Pons (tissue), 1 donor: Measurements from ENCODE around the gene S100A8.

ENCODE experiments used
- DNase-seq: peaks from one replicate; pipeline ENCODE4 v3.0.0-alpha.2; 2016; ENCODE audit warnings: low spot score

The S100A8 gene

DNA sequence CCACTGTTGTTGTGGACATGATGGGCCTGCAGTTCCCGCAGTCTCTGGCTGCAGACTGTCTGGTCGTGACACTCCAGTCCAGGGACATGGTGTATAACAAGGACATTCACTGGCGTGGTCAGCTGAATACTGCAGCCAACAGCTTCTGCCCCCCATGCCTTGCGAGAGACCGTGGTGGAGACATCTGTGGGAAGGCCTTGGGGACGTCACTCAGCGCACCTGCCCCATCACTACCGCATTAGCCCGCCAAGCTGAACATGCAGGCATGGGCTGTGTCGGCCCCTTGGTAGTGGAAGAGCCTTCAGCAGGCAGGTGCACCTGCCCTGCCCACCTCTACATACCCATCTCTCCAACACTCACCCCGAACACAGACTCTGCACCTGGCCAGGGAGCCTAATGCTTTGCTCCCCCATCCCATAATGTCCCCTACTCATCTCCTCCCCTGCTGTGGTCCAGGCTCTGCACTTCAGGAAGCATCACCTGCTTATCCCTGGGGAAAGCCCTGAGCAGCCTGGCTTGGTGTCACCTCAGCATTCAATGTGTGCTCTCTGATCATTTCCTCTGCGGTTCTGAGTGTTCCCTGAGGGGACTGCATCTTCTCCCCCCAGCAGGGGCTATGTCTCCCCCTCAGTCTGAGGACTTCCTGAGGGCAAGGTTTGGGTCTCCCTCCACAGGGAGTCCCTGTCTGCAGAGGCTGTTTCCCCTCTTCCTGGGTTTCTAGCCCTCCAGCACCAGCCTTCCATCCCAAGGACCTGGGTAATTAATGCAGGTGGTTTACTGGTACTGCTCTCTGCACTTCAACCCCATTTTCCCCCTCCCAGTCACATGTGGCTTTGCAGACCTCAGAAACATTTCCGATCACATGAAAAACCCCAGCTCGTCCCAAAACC lies 45.4 kb downstream of the S100A8 start:
- DNase-seq = no peak

DNA sequence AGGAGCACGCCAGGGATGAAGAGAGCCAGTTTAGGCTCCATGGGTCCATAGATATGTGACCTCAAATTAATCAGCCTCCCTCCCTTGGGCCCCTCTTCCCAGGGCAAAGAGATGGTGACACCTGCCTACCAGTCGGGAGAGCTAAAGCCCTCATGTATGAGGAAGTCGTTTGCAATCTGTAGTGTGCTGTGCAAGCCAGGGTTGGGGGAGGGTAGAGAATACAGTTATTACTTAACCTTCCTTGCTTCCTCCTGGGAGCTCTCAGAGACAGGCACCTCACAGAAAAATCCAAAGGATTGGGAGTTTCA lies 46.2 kb downstream of the S100A8 start:
- DNase-seq = no peak

DNA sequence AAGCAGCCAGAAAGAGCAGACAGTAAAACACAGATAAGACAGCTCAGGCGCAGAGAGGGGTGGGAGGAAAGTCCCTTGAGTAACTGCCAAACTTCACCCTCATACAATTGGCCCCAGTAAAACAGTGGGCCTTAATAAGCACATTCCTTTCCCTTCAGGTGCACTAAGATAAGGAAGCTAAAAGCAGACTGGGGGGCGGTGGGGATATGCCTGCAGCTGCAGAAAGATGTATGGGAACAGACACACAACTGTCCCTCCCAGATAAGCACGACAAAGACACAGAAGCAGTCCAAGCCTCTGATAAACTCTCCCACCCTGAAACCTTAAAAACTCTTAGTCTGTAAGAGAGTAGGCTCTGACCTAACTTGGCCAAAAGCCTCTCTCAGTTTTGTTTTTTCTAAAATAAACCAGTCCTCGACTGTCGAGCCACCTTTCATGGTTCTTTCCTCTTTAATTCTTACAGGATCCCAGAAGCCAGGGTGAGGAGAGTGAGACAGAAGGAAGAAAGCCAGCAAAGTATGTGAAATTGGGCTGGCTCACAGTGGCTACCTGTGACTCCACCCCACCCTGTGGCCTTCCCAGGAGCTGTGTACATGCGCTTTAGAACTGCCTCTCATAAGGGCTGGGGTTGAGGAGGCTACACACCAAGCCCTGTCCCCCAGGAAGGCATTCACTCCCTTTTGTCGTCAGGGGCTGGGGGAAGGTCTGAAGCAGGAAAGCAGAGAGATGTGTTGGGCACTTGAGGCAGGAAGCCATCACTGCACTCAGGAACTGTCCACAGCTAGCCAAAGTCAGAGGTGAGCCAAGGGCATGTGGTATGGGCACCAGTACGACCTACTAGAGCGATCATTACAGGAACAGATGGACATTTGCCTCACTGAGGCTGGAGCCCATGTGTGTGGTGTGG lies 46.8 kb downstream of the S100A8 start:
- no peak for DNase-seq

DNA sequence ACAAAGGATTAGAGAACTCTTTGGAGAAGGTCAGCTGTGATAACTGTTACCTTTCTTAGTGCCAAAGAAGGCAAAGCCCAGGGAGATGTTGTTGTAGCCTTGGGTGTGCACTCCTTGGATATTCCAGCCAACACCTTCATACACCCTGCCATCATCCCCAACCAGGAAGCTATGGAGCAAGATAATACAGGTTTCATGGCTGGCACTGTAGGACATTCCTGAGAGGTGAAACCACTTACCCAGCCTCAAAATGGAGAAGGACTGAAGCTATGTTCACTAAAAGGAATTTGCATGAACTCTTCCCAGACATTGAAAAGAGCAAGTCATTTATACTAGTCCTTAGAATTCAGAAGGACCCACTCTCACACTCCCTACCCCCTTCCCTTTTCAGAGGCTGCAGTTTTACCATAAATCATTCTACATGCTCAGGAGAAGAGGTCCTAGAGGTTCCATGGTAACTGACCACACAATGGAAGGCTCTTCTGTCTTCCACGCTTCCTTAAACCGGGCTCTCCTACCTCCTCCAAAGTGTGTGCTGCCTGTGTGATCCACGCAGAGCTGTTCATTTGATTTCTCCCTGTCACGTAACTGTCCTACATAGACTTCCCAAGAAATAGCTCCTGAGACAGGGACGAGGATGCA lies 47.7 kb downstream of the S100A8 start:
- DNase-seq = no peak

DNA sequence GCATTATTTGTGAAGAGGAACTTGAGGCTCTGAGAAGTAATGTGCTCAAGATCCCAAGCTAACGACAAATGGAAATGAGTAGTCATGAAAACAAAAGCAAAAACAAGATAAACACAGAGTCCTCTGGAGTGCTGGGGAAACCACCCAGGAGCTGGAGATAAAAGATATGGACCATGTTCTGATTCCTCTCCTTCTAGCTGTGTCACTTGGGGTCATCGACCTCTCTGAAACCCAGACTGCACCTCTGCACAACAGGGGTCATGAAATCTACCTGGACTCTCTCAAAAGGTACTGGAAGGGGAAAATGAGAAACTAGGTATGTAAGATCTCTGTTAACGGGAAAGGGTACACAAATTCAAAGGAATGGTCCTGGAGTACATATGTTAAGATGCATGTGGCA lies 48.7 kb downstream of the S100A8 start:
- DNase-seq = no peak

DNA sequence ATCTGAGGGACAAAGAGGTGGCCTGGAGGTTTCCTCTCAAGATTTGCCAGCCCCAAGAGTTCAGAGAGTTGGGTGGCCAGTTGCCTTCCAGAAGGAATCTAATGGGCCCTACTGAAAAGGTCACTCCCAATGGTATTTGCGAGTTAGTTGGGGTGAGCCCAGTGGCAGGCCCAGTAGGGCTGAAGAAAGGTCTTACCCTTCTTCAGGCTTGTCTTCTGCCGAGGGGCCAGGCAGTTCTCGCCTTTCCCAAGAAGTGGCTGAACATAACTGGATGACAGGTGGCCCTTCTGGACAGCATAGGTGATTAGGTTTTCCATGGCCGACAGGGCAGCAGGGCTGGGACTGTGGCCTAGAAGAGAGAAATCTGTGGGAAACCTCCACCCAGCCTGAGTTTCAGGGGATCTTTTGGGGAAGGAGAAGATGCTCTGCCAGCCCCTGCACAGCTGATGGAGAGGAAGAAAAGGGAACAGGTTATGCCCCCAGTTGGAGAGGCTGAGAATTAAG lies 49.4 kb downstream of the S100A8 start:
- no peak for DNase-seq

DNA sequence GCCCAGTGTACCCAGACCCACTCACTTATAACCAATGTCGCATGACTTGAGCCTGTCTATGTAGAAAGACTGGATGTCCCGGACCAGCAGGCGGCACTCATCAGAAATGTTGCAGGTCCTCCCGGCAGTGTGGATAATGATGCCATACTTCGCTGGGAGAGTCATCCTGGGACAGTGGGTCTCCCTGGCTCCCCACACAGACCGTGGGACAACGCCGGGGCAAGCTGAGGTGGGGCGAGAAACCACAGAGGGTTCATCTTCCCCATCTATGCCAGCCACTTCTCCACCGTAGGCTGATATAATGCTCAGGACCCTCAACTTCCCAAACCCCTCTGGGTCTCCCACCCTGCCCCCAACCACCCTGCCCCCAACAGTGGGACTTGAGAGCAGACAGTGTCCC lies 50.5 kb downstream of the S100A8 start:
- DNase-seq = no peak
